ENCODE results near the gene SOX8.

Gene SOX8

GRCh38 chr16:984736-985636, 3.4 kb downstream of the SOX8 start:
- no peak overlapping the region for H3K9ac ChIP-seq (ENCODE audit: low read length)
- H3K9me3 ChIP-seq (ENCODE audit: control insufficient read depth, low read depth, low read length) = no peaks in the 10 kb centered on the region
- H3K4me1 ChIP-seq (ENCODE audit: control insufficient read depth, low read depth, low read length) = no peaks in the 10 kb centered on the region
- H3K4me3 ChIP-seq (ENCODE audit: low read length) = no peak overlapping the region
- no peaks in the 10 kb centered on the region for H3K36me3 ChIP-seq (ENCODE audit: control insufficient read depth, low read depth, low read length)
- H3K27me3 ChIP-seq (ENCODE audit: control insufficient read depth, insufficient read depth, low read length) = peaks cover 34% of the 10 kb centered on the region
- no peak overlapping the region for H3K27ac ChIP-seq (ENCODE audit: low read length)

GRCh38 chr16:985646-986400, 4.3 kb downstream of the SOX8 start:
- Histone ChIP-seq H3K9me3 (ENCODE audit: control insufficient read depth, low read depth, low read length) (no peaks in the 10 kb centered on the region), H3K27ac (ENCODE audit: low read length) (no peak overlapping the region), H3K36me3 (ENCODE audit: control insufficient read depth, low read depth, low read length) (no peaks in the 10 kb centered on the region), H3K27me3 (ENCODE audit: control insufficient read depth, insufficient read depth, low read length) (peaks cover 27% of the 10 kb centered on the region), H3K4me1 (ENCODE audit: control insufficient read depth, low read depth, low read length) (no peaks in the 10 kb centered on the region), H3K9ac (ENCODE audit: low read length) (no peak overlapping the region), H3K4me3 (ENCODE audit: low read length) (no peak overlapping the region)

DNA sequence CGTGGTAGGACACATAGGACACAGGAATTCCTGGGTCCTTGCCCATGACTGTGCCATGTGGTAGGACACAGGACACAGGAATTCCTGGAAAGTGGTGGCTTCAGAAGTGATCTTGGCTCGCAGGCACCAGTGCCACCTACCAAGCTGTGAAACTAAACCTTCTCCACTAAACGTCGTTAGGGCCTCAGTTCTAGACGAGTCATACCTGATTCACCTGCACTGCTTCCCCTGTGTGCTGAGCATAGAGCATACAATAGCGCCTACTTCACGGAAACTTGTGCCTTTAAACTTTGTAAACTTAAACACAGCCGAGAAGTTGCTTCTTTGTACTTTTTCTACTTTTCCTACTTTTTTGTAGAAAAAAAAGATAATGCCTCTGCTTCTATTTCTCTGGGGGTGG, 4.8 kb downstream of the SOX8 start:
- no peaks in the 10 kb centered on the region for H3K4me1 ChIP-seq (ENCODE audit: control insufficient read depth, low read depth, low read length)
- no peak overlapping the region for H3K9ac ChIP-seq (ENCODE audit: low read length)
- H3K27me3 ChIP-seq (ENCODE audit: control insufficient read depth, insufficient read depth, low read length) = peaks cover 27% of the 10 kb centered on the region
- H3K9me3 ChIP-seq (ENCODE audit: control insufficient read depth, low read depth, low read length) = no peaks in the 10 kb centered on the region
- H3K36me3 ChIP-seq (ENCODE audit: control insufficient read depth, low read depth, low read length) = no peaks in the 10 kb centered on the region
- H3K27ac ChIP-seq (ENCODE audit: low read length) = no peak overlapping the region
- no peak overlapping the region for H3K4me3 ChIP-seq (ENCODE audit: low read length)

DNA sequence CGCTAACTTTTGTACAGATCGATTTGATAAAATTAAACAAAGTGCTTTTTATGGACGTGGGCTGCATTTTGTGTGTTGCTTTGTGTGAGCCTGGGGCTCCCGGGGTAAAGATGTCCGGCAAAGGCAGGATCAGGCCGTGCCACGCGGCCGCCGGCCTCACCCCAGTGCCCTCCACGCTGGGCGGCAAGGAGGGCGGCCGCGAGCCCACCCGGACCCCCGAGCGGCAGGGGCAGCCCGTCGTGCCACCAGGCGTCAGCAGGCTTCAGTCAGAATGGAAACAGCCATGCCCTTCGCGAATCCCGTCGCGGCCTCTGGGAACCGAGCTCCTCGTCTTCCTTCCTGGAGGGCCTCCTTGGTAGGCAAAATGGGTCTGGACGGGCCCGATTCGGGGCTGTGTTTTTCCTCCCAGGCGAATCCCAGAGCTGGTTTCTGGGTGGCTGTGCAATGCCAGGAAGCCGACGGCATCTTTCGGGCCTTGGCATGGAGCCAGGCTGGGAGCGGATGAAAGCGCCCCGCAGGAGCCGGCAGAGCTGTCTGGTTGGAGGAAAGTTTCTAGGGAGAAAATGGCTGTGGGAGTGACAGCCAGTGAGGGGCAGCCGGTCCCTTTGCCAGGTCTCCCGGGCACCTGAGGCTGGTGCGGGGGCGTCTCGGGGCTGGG, 5.5 kb downstream of the SOX8 start:
- H3K27me3 ChIP-seq (ENCODE audit: control insufficient read depth, insufficient read depth, low read length) = peaks cover 23% of the 10 kb centered on the region
- H3K4me3 ChIP-seq (ENCODE audit: low read length) = no peak overlapping the region
- H3K4me1 ChIP-seq (ENCODE audit: control insufficient read depth, low read depth, low read length) = no peaks in the 10 kb centered on the region
- H3K9ac ChIP-seq (ENCODE audit: low read length) = no peak overlapping the region
- H3K9me3 ChIP-seq (ENCODE audit: control insufficient read depth, low read depth, low read length) = no peaks in the 10 kb centered on the region
- no peak overlapping the region for H3K27ac ChIP-seq (ENCODE audit: low read length)
- H3K36me3 ChIP-seq (ENCODE audit: control insufficient read depth, low read depth, low read length) = no peaks in the 10 kb centered on the region

DNA sequence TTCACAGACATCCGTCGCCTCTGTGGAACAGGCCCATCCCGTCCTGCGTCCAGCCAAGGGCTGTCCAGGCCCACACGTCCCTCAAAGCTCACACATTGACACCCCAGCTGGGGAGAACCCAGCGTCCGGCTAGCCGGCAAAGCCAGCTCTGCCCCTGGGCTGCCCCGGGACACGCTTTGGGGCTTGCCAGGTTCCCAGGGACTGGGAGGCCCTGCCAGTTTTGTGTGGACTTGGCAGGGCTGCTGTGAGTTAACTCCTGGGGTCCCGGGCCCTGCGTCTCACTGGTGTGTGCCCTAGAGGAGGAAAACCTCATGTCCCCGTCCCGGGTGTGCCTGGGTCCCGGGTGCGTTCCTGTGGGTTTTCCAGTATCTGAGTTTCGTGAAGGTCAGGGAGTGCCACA, 6.3 kb downstream of the SOX8 start:
- Histone ChIP-seq H3K4me3 (ENCODE audit: low read length) (no peak overlapping the region), H3K9me3 (ENCODE audit: control insufficient read depth, low read depth, low read length) (no peaks in the 10 kb centered on the region), H3K27ac (ENCODE audit: low read length) (no peak overlapping the region), H3K36me3 (ENCODE audit: control insufficient read depth, low read depth, low read length) (no peaks in the 10 kb centered on the region), H3K4me1 (ENCODE audit: control insufficient read depth, low read depth, low read length) (no peaks in the 10 kb centered on the region), H3K27me3 (ENCODE audit: control insufficient read depth, insufficient read depth, low read length) (peaks cover 15% of the 10 kb centered on the region), H3K9ac (ENCODE audit: low read length) (no peak overlapping the region)

- no peak overlapping the region for H3K9ac ChIP-seq (ENCODE audit: low read length)
- no peaks in the 10 kb centered on the region for H3K36me3 ChIP-seq (ENCODE audit: control insufficient read depth, low read depth, low read length)
- no peaks in the 10 kb centered on the region for H3K9me3 ChIP-seq (ENCODE audit: control insufficient read depth, low read depth, low read length)
- H3K4me3 ChIP-seq (ENCODE audit: low read length) = no peak overlapping the region
- no peak overlapping the region for H3K27ac ChIP-seq (ENCODE audit: low read length)
- H3K27me3 ChIP-seq (ENCODE audit: control insufficient read depth, insufficient read depth, low read length) = peaks cover 7% of the 10 kb centered on the region
- H3K4me1 ChIP-seq (ENCODE audit: control insufficient read depth, low read depth, low read length) = no peaks in the 10 kb centered on the region
These were observed 7.1 kb downstream of the SOX8 start for GRCh38 chr16:988471-989353.

DNA sequence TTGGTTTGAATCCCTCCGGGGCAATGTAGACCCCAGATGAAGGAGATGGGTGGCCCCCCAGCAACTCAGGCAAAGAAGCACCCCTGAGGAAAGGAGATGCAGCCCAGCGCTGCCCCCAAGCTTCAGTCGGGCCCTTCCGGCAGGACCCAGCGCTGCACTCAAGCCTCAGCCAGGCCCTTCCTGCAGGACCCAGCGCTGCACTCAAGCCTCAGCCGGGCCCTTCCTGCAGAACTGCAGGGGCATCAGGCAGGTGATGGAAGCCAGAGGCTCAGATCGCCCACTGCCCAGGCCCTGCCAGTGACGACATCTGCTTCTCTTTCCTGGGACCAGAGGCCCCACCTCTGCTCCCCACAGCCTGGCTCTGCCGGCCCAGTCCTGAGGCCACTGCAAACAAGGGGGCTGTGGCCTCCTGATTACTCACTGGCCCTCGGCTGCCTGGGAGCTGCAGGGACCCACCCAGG, 7.8 kb downstream of the SOX8 start:
- Histone ChIP-seq H3K27ac (ENCODE audit: low read length) (no peak overlapping the region), H3K9me3 (ENCODE audit: control insufficient read depth, low read depth, low read length) (no peaks in the 10 kb centered on the region), H3K4me3 (ENCODE audit: low read length) (no peak overlapping the region), H3K27me3 (ENCODE audit: control insufficient read depth, insufficient read depth, low read length) (no peaks in the 10 kb centered on the region), H3K4me1 (ENCODE audit: control insufficient read depth, low read depth, low read length) (no peaks in the 10 kb centered on the region), H3K9ac (ENCODE audit: low read length) (no peak overlapping the region), H3K36me3 (ENCODE audit: control insufficient read depth, low read depth, low read length) (no peaks in the 10 kb centered on the region)

DNA sequence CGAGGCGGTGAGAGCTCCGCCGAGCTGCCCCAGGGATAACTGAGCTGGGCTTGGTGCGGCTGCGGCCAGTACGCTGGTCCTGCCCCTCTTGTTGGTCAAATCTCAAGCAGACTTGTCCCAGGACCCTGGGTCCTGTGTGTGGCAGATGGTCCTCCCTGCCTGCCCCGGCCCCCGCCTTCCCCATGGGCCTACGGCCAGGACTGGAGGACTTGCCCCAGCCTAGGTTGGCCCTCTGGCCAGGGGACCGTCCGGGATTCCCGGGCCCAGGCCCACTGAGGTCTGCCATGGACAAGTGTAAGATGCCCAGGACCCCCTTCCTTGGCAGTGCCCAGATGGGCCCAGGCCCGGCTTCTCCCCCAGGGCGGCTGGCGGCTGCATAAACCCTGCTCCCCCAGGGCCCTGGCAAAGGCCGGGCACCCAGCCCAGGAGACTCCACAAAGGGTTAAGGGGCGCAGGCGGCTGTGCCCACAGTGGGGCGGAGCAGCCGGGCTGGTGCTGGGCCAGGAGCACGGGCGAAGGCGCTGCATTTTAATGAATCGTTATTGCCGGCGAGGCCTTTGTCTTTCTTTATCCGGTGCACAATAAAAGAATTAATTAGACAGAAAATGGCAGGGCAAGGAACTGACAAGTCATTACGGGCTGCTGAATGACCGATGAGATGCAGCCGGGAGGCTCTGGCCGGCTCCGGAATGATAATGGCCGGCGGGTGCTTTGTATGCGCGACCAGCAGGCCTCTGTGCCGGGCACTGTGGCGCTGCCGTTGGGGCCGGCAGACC, 9.1 kb downstream of the SOX8 start:
- Histone ChIP-seq H3K36me3 (ENCODE audit: control insufficient read depth, low read depth, low read length) (no peaks in the 10 kb centered on the region), H3K4me1 (ENCODE audit: control insufficient read depth, low read depth, low read length) (no peaks in the 10 kb centered on the region), H3K9ac (ENCODE audit: low read length) (no peak overlapping the region), H3K9me3 (ENCODE audit: control insufficient read depth, low read depth, low read length) (peaks cover 6% of the 10 kb centered on the region), H3K27me3 (ENCODE audit: control insufficient read depth, insufficient read depth, low read length) (no peaks in the 10 kb centered on the region), H3K4me3 (ENCODE audit: low read length) (no peak overlapping the region), H3K27ac (ENCODE audit: low read length) (no peak overlapping the region)

DNA sequence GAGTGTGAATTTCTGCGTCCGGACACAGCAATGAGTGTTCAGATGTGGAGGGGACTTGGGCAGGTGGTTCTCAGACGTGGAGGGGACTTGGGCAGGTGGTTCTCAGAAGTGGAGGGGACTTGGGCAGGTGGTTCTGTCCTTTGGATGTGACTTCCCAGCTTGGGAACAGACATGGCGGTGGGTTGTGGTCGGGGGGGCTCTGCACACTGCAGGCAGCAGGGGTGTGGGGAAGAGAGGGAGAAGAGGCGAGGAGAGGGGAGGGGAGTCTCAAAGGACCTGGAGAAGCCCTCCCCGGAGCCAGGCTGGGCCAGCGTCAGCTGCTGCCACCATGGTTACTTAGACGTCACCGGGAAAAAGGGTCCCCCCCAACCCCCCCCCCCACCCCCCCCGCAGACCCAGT, 9.8 kb downstream of the SOX8 start:
- no peak overlapping the region for H3K9ac ChIP-seq (ENCODE audit: low read length)
- peaks cover 9% of the 10 kb centered on the region for H3K9me3 ChIP-seq (ENCODE audit: control insufficient read depth, low read depth, low read length)
- no peak overlapping the region for H3K4me3 ChIP-seq (ENCODE audit: low read length)
- no peak overlapping the region for H3K27ac ChIP-seq (ENCODE audit: low read length)
- no peaks in the 10 kb centered on the region for H3K4me1 ChIP-seq (ENCODE audit: control insufficient read depth, low read depth, low read length)
- peaks cover 2% of the 10 kb centered on the region for H3K27me3 ChIP-seq (ENCODE audit: control insufficient read depth, insufficient read depth, low read length)
- no peaks in the 10 kb centered on the region for H3K36me3 ChIP-seq (ENCODE audit: control insufficient read depth, low read depth, low read length)

DNA sequence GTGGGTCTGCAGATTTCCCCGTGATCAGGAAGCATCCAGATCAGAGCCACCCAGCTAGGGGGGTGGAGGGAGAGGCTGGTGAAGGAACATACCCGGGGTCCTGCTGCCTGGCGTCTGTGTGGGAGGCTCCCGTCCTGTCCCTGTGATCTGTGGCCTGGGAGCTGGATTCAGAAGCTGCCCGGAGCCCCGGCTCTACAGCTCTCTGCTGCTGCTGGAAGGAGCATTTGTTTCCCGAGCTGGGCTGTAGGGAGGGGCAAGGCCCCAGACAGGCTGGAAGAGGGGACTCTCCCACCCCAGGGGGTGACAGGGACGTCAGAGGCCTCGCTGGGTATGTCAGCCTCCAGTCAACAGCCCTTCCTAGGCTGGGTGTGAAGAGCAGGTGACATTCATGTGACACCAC, 10.2 kb downstream of the SOX8 start:
- H3K4me3 ChIP-seq (ENCODE audit: low read length) = no peak overlapping the region
- H3K9me3 ChIP-seq (ENCODE audit: control insufficient read depth, low read depth, low read length) = peaks cover 9% of the 10 kb centered on the region
- H3K4me1 ChIP-seq (ENCODE audit: control insufficient read depth, low read depth, low read length) = no peaks in the 10 kb centered on the region
- H3K27me3 ChIP-seq (ENCODE audit: control insufficient read depth, insufficient read depth, low read length) = peaks cover 6% of the 10 kb centered on the region
- H3K27ac ChIP-seq (ENCODE audit: low read length) = no peak overlapping the region
- H3K36me3 ChIP-seq (ENCODE audit: control insufficient read depth, low read depth, low read length) = no peaks in the 10 kb centered on the region
- H3K9ac ChIP-seq (ENCODE audit: low read length) = no peak overlapping the region
